ENCODE measurements around the gene ERG.

ERG gene

GRCh38 chr21:38367646-38368045 is 130.6 kb downstream of the ERG start:
- H3K36me3 ChIP-seq (ENCODE audit: insufficient read depth, low read length): no peaks in the 10 kb centered on the region
- no peak overlapping the region for H3K27ac ChIP-seq (ENCODE audit: low read depth, low read length)
- no peak overlapping the region for H3K9ac ChIP-seq (ENCODE audit: low read length)
- no peak overlapping the region for H3K4me3 ChIP-seq (ENCODE audit: low read depth in 1 of 2, low read length in 2 of 2)
- H3K4me1 ChIP-seq (ENCODE audit: insufficient read depth, low read length): no peaks in the 10 kb centered on the region
- H3K9me3 ChIP-seq (ENCODE audit: low read length): no peaks in the 10 kb centered on the region
- H3K27me3 ChIP-seq (ENCODE audit: control insufficient read depth in 1 of 2, insufficient read depth in 2 of 2, low read length in 2 of 2): no peaks in the 10 kb centered on the region

- Histone ChIP-seq H3K4me3 (ENCODE audit: low read depth in 1 of 2, low read length in 2 of 2) (no peak overlapping the region), H3K9me3 (ENCODE audit: low read length) (no peaks in the 10 kb centered on the region), H3K36me3 (ENCODE audit: insufficient read depth, low read length) (no peaks in the 10 kb centered on the region), H3K4me1 (ENCODE audit: insufficient read depth, low read length) (no peaks in the 10 kb centered on the region), H3K27ac (ENCODE audit: low read depth, low read length) (no peak overlapping the region), H3K27me3 (ENCODE audit: control insufficient read depth in 1 of 2, insufficient read depth in 2 of 2, low read length in 2 of 2) (no peaks in the 10 kb centered on the region), H3K9ac (ENCODE audit: low read length) (no peak overlapping the region)
Measured at GRCh38 chr21:38365521-38365920, 132.8 kb downstream of the ERG start.

GRCh38 chr21:38363693-38364092 is 134.6 kb downstream of the ERG start:
- Histone ChIP-seq H3K27me3 (ENCODE audit: control insufficient read depth in 1 of 2, insufficient read depth in 2 of 2, low read length in 2 of 2) (no peaks in the 10 kb centered on the region), H3K4me1 (ENCODE audit: insufficient read depth, low read length) (no peaks in the 10 kb centered on the region), H3K9ac (ENCODE audit: low read length) (no peak overlapping the region), H3K4me3 (ENCODE audit: low read depth in 1 of 2, low read length in 2 of 2) (no peak overlapping the region), H3K9me3 (ENCODE audit: low read length) (no peaks in the 10 kb centered on the region), H3K27ac (ENCODE audit: low read depth, low read length) (no peak overlapping the region), H3K36me3 (ENCODE audit: insufficient read depth, low read length) (no peaks in the 10 kb centered on the region)

- no peak overlapping the region for H3K9ac ChIP-seq (ENCODE audit: low read length)
Measured at GRCh38 chr21:38361324-38361723, 137.0 kb downstream of the ERG start.

GRCh38 chr21:38359835-38360234 is 138.4 kb downstream of the ERG start:
- H3K9me3 ChIP-seq (ENCODE audit: low read length): no peaks in the 10 kb centered on the region
- no peak overlapping the region for H3K4me3 ChIP-seq (ENCODE audit: low read depth in 1 of 2, low read length in 2 of 2)
- no peaks in the 10 kb centered on the region for H3K36me3 ChIP-seq (ENCODE audit: insufficient read depth, low read length)
- H3K27me3 ChIP-seq (ENCODE audit: control insufficient read depth in 1 of 2, insufficient read depth in 2 of 2, low read length in 2 of 2): peaks cover 0 to 4% of the 10 kb centered on the region in 2 donors
- H3K27ac ChIP-seq (ENCODE audit: low read depth, low read length): no peak overlapping the region
- no peak overlapping the region for H3K9ac ChIP-seq (ENCODE audit: low read length)
- H3K4me1 ChIP-seq (ENCODE audit: insufficient read depth, low read length): no peaks in the 10 kb centered on the region

More at GRCh38 chr21:38361324-38361723, 137.0 kb downstream of the ERG start:
- H3K27me3 ChIP-seq (ENCODE audit: control insufficient read depth in 1 of 2, insufficient read depth in 2 of 2, low read length in 2 of 2): peaks cover 0 to 4% of the 10 kb centered on the region in 2 donors
- no peaks in the 10 kb centered on the region for H3K9me3 ChIP-seq (ENCODE audit: low read length)
- H3K27ac ChIP-seq (ENCODE audit: low read depth, low read length): no peak overlapping the region
- no peak overlapping the region for H3K4me3 ChIP-seq (ENCODE audit: low read depth in 1 of 2, low read length in 2 of 2)
- H3K36me3 ChIP-seq (ENCODE audit: insufficient read depth, low read length): no peaks in the 10 kb centered on the region
- H3K4me1 ChIP-seq (ENCODE audit: insufficient read depth, low read length): no peaks in the 10 kb centered on the region

GRCh38 chr21:38359090-38359489 is 139.2 kb downstream of the ERG start:
- Histone ChIP-seq H3K27ac (ENCODE audit: low read depth, low read length) (no peak overlapping the region), H3K4me3 (ENCODE audit: low read depth in 1 of 2, low read length in 2 of 2) (no peak overlapping the region), H3K36me3 (ENCODE audit: insufficient read depth, low read length) (no peaks in the 10 kb centered on the region)

GRCh38 chr21:38358666-38359065 is 139.6 kb downstream of the ERG start:
- no peak overlapping the region for H3K9ac ChIP-seq (ENCODE audit: low read length)
- H3K27me3 ChIP-seq (ENCODE audit: control insufficient read depth in 1 of 2, insufficient read depth in 2 of 2, low read length in 2 of 2): peaks cover 0 to 4% of the 10 kb centered on the region in 2 donors
- no peaks in the 10 kb centered on the region for H3K36me3 ChIP-seq (ENCODE audit: insufficient read depth, low read length)
- no peak overlapping the region for H3K4me3 ChIP-seq (ENCODE audit: low read depth in 1 of 2, low read length in 2 of 2)
- H3K4me1 ChIP-seq (ENCODE audit: insufficient read depth, low read length): no peaks in the 10 kb centered on the region
- no peaks in the 10 kb centered on the region for H3K9me3 ChIP-seq (ENCODE audit: low read length)
- no peak overlapping the region for H3K27ac ChIP-seq (ENCODE audit: low read depth, low read length)

More at GRCh38 chr21:38359090-38359489, 139.2 kb downstream of the ERG start:
- Histone ChIP-seq H3K4me1 (ENCODE audit: insufficient read depth, low read length) (no peaks in the 10 kb centered on the region), H3K27me3 (ENCODE audit: control insufficient read depth in 1 of 2, insufficient read depth in 2 of 2, low read length in 2 of 2) (peaks cover 0 to 4% of the 10 kb centered on the region in 2 donors), H3K9ac (ENCODE audit: low read length) (no peak overlapping the region), H3K9me3 (ENCODE audit: low read length) (no peaks in the 10 kb centered on the region)

GRCh38 chr21:38358098-38358497 is 140.2 kb downstream of the ERG start:
- H3K27ac ChIP-seq (ENCODE audit: low read depth, low read length): no peak overlapping the region
- H3K36me3 ChIP-seq (ENCODE audit: insufficient read depth, low read length): no peaks in the 10 kb centered on the region
- no peak overlapping the region for H3K4me3 ChIP-seq (ENCODE audit: low read depth in 1 of 2, low read length in 2 of 2)
- no peak overlapping the region for H3K9ac ChIP-seq (ENCODE audit: low read length)
- H3K9me3 ChIP-seq (ENCODE audit: low read length): no peaks in the 10 kb centered on the region
- H3K4me1 ChIP-seq (ENCODE audit: insufficient read depth, low read length): no peaks in the 10 kb centered on the region
- H3K27me3 ChIP-seq (ENCODE audit: control insufficient read depth in 1 of 2, insufficient read depth in 2 of 2, low read length in 2 of 2): peaks cover 0 to 4% of the 10 kb centered on the region in 2 donors

GRCh38 chr21:38356883-38357625 is 141.2 kb downstream of the ERG start:
- H3K36me3 ChIP-seq (ENCODE audit: insufficient read depth, low read length): no peaks in the 10 kb centered on the region
- no peak overlapping the region for H3K9ac ChIP-seq (ENCODE audit: low read length)
- peaks cover 0 to 4% of the 10 kb centered on the region in 2 donors for H3K27me3 ChIP-seq (ENCODE audit: control insufficient read depth in 1 of 2, insufficient read depth in 2 of 2, low read length in 2 of 2)
- no peak overlapping the region for H3K27ac ChIP-seq (ENCODE audit: low read depth, low read length)
- peaks cover 7% of the 10 kb centered on the region for H3K4me1 ChIP-seq (ENCODE audit: insufficient read depth, low read length)
- no peak overlapping the region for H3K4me3 ChIP-seq (ENCODE audit: low read depth in 1 of 2, low read length in 2 of 2)
- H3K9me3 ChIP-seq (ENCODE audit: low read length): no peaks in the 10 kb centered on the region

- H3K9ac ChIP-seq (ENCODE audit: low read length): no peak overlapping the region
- H3K27ac ChIP-seq (ENCODE audit: low read depth, low read length): no peak overlapping the region
- peaks cover 9% of the 10 kb centered on the region for H3K4me1 ChIP-seq (ENCODE audit: insufficient read depth, low read length)
- no peaks in the 10 kb centered on the region for H3K36me3 ChIP-seq (ENCODE audit: insufficient read depth, low read length)
- H3K4me3 ChIP-seq (ENCODE audit: low read depth in 1 of 2, low read length in 2 of 2): no peak overlapping the region
- no peaks in the 10 kb centered on the region for H3K9me3 ChIP-seq (ENCODE audit: low read length)
- H3K27me3 ChIP-seq (ENCODE audit: control insufficient read depth in 1 of 2, insufficient read depth in 2 of 2, low read length in 2 of 2): peaks cover 0 to 4% of the 10 kb centered on the region in 2 donors
Measured at GRCh38 chr21:38355992-38356781, 142.1 kb downstream of the ERG start.

- Histone ChIP-seq H3K9ac (ENCODE audit: low read length) (no peak overlapping the region), H3K36me3 (ENCODE audit: insufficient read depth, low read length) (no peaks in the 10 kb centered on the region), H3K27me3 (ENCODE audit: control insufficient read depth in 1 of 2, insufficient read depth in 2 of 2, low read length in 2 of 2) (peaks cover 0 to 4% of the 10 kb centered on the region in 2 donors), H3K27ac (ENCODE audit: low read depth, low read length) (no peak overlapping the region), H3K4me1 (ENCODE audit: insufficient read depth, low read length) (peaks cover 9% of the 10 kb centered on the region), H3K4me3 (ENCODE audit: low read depth in 1 of 2, low read length in 2 of 2) (no peak overlapping the region), H3K9me3 (ENCODE audit: low read length) (no peaks in the 10 kb centered on the region)
Measured at GRCh38 chr21:38355353-38355752, 142.9 kb downstream of the ERG start.
